ENCODE measurements around the gene UBR3. TPM values are rescaled to one million over a fixed set of nuclear protein-coding genes. Genes with fewer than 3 reads are reported as not detected.

The UBR3 gene
- total RNA-seq, 1 donor from 2014 or later = 35.6 TPM

- intact Hi-C loops (cut with micrococcal nuclease) = loop anchor here (1.0 to 2.0 kb wide), 6 partner anchors 29 to 1130 kb away; partner anchors contain the start of genes CFAP210, FASTKD1, GORASP2 and KLHL23
Observed at GRCh38 chr2:169798397-169798717, 28.9 kb upstream of the UBR3 start.

GRCh38 chr2:169798718-169799592, 28.3 kb upstream of the UBR3 start, which contains the start of gene SSB:
SSB (plus strand) TSS chr2:169798871; CDS start chr2:169800961, 2,090 bp downstream.
- DNase-seq = peak; percentile 89
- ChIA-PET CTCF (interaction anchor here (1.9 kb wide), 1 partner anchor 29 kb away, joined by 7 read pairs; the partner anchor contains the start of gene UBR3), POLR2A (interaction anchor here (0.5 to 2.9 kb wide), 11 partner anchors 9 to 913 kb away, joined by 3 to 26 read pairs (median 4); partner anchors contain the start of genes BBS5, METTL5, PPIG and UBR3)
- ATAC-seq (ENCODE audit: low read depth) = peak; percentile 96
- Mint-ChIP-seq H3K27ac (peak within 1 kb of the TSS; percentile 94), H3K4me1 (peaks cover 22% of the 10 kb centered on the region), H3K27me3 (no peaks in the 10 kb centered on the region), H3K4me3 (peak within 1 kb of the TSS; percentile 91), H3K9me3 (no peaks in the 10 kb centered on the region), H3K36me3 (ENCODE audit: low read depth) (peaks cover 23% of the 10 kb centered on the region)
- intact Hi-C loops (cut with micrococcal nuclease) = loop anchor here (1.0 to 2.0 kb wide), 7 partner anchors 25 to 1130 kb away; partner anchors contain the start of genes CFAP210, FASTKD1, GORASP2 and KLHL23
- TF ChIP-seq CTCF (IDR thresholded peaks at IDR 0.05) = no peak

More at GRCh38 chr2:169798397-169798717, 28.9 kb upstream of the UBR3 start:
- Mint-ChIP-seq H3K9me3 (no peaks in the 10 kb centered on the region), H3K4me3 (peak overlapping the region; percentile 91), H3K36me3 (ENCODE audit: low read depth) (peaks cover 21% of the 10 kb centered on the region), H3K4me1 (peaks cover 22% of the 10 kb centered on the region), H3K27ac (peak overlapping the region; percentile 94), H3K27me3 (no peaks in the 10 kb centered on the region)
- TF ChIP-seq CTCF (IDR thresholded peaks at IDR 0.05) = no peak
- ChIA-PET POLR2A (interaction anchor here (0.6 to 2.9 kb wide), 8 partner anchors 8 to 319 kb away, joined by 3 to 26 read pairs (median 4); partner anchors contain the start of genes BBS5, METTL5, PPIG and UBR3), CTCF (interaction anchor here (1.9 kb wide), 1 partner anchor 30 kb away, joined by 7 read pairs; the partner anchor contains the start of gene UBR3)
- DNase-seq (no peak), ATAC-seq (ENCODE audit: low read depth) (no peak)

DNA sequence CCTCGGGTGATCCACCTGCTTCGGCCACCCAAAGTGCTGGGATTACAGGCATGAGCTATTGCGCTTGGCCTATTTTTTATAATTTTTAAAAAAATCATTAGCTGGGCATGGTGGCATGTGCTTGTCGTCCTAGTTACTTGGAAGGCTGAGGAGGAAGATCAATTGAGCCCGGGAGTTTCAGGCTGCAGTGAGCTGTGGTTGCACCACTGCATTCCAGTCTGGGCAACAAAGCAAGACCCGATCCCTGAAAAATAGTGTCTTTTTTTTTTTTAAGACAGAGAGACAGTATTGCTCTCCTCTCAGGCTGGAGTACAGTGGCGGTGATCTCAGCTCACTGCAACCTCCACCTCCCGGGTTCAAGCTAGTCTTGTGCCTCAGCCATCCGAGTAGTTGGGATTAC, 23.8 kb upstream of the UBR3 start:
- POLR2A ChIA-PET = no interaction called here
- Mint-ChIP-seq H3K9me3 (no peaks in the 10 kb centered on the region), H3K4me3 (no peak overlapping the region), H3K4me1 (peaks cover 22% of the 10 kb centered on the region), H3K27me3 (no peaks in the 10 kb centered on the region), H3K36me3 (ENCODE audit: low read depth) (peaks cover 56% of the 10 kb centered on the region), H3K27ac (no peak overlapping the region)
- CTCF ChIA-PET = interaction anchor here (0.6 kb wide), 1 partner anchor 12 kb away, joined by 3 read pairs; no protein-coding TSS in a partner anchor
- DNase-seq (no peak), ATAC-seq (ENCODE audit: low read depth) (no peak)
- no peak for TF ChIP-seq CTCF (IDR thresholded peaks at IDR 0.05)
- intact Hi-C loops (cut with micrococcal nuclease) = no loop called here

- ATAC-seq (ENCODE audit: low read depth) (no peak), DNase-seq (no peak)
- Mint-ChIP-seq H3K27ac (no peak overlapping the region), H3K4me1 (peaks cover 9% of the 10 kb centered on the region), H3K9me3 (no peaks in the 10 kb centered on the region), H3K4me3 (no peak overlapping the region), H3K27me3 (no peaks in the 10 kb centered on the region), H3K36me3 (ENCODE audit: low read depth) (peaks cover 69% of the 10 kb centered on the region)
- CTCF ChIA-PET = no interaction called here
- POLR2A ChIA-PET = no interaction called here
- no peak for TF ChIP-seq CTCF (IDR thresholded peaks at IDR 0.05)
- intact Hi-C loops (cut with micrococcal nuclease) = no loop called here
Observed at GRCh38 chr2:169806586-169806985, 20.7 kb upstream of the UBR3 start.

GRCh38 chr2:169808221-169808620, 19.0 kb upstream of the UBR3 start:
- peaks cover 70% of the 10 kb centered on the region for H3K36me3 Mint-ChIP-seq (ENCODE audit: low read depth)
- TF ChIP-seq CTCF (IDR thresholded peaks at IDR 0.05) = no peak
- no peaks in the 10 kb centered on the region for H3K9me3 Mint-ChIP-seq
- no peak for ATAC-seq (ENCODE audit: low read depth)
- H3K27ac Mint-ChIP-seq = no peak overlapping the region
- H3K27me3 Mint-ChIP-seq = no peaks in the 10 kb centered on the region
- POLR2A ChIA-PET = interaction anchor here (0.7 to 1.6 kb wide), 2 partner anchors 9 to 19 kb away, joined by 3 to 5 read pairs; partner anchors contain the start of genes SSB and UBR3
- CTCF ChIA-PET = interaction anchor here (1.0 kb wide), 1 partner anchor 16 kb away, joined by 3 read pairs; no protein-coding TSS in a partner anchor
- intact Hi-C loops (cut with micrococcal nuclease) = no loop called here
- H3K4me3 Mint-ChIP-seq = no peak overlapping the region
- DNase-seq = no peak
- no peaks in the 10 kb centered on the region for H3K4me1 Mint-ChIP-seq

Data from activated B cell treated with CpG ODN at 0.5 μM for 24 hours (primary cell).